Right lobe of liver (tissue), 4 donors: Measurements from ENCODE around the gene FYCO1.

Source experiments
- CTCF ChIP-seq, 4 donors: fragments of 200-600 bp in 3 of 4; fragments of 450-650 bp in 1 of 4; IDR thresholded peaks; one replicate each; pipeline versions ENCODE4 v1.5.1 to v1.8.0; 2016 to 2022; ENCODE audit warnings: antibody characterized with exemption in 4 of 4, mild to moderate bottlenecking in 2 of 4
- POLR2A ChIP-seq: fragments of 450-650 bp; IDR thresholded peaks from one replicate; pipeline ENCODE4 v1.6.1; 2017; ENCODE audit warnings: antibody characterized with exemption, mild to moderate bottlenecking
- donor health status: DM: no; HTN: no; CAD: no.
- donor health status: DM: no; HTN: no; CAD: no.
- donor health status: DM: no; HTN: yes; CAD: no.

- TF ChIP-seq CTCF (IDR thresholded peaks at IDR 0.05): no peak
- TF ChIP-seq POLR2A: no peak
Observed at GRCh38 chr3:46022909-46023785, 27.5 kb upstream of the FYCO1 start.
